ENCODE data around the gene PBX3.
A peak's percentile ranks its signal among the peaks of the same experiment; 100 is the strongest.
"Not testable (repeated sequence)": the region's sequence is repeated elsewhere in the genome, so short reads cannot be mapped to it uniquely, and the experiment has no call there.

Gene PBX3

DNA sequence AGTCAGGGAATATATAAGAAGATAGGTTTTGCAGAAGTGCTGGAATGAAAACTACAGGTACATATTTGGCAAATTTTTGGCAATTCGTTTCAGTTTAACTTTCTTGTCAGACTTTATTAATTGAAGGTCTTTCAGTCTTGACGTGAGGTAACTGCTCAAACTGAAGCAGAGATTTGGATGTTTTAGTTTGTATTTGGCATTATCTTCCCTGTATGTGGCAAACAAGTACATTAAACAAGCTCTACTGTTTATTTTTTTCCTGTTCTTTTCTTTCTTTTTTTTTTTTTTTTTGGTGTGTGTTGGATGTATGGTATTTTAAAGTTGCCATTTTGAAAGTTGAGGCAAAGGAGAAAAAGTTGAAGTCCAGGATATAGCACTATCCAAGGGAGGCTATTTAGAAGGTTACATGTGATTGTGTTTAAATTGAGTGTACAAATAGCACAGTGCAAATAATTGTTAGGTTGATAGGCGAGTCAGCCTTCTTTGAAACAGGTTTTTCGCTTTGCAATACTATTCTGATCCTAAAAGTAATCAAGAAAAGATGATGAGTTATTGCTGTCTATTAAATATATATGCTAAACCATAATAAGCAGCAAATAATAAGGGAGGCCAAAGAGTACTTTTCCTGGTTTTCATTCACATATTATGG is 2.2 kb downstream of the PBX3 start:
- no peak for DNase-seq (ENCODE audit: low spot score)

DNA sequence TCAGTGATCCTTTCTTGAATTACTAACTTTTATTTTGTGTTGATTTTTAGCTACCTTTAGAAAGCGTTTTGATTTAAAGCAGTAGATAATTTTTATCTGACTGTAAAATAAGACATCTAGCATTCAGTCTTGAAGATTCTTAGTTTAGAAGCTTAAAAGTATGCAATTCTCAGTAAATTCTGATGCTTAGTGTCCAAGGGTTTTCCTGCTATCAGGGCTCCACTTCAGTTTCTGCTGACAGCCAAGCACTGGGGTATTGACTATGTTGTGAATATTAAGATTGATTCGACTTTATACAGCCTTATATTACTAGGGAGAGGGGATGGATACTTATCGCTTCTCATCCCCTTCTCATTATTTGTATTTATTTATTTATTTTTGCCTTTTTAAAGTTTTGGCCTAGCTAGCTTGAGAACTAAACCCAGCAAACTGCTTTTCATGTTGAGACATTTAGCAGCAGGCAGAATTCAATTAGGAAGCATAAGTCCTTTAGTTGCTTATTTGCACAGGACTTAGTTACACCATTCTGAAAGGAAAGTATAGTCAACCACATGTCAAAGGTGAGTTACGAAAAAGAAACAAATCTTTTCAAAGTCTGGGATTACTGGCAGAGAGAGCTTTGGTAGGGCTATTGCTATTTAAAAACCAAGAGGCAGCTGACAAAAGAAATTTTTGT is 2.9 kb downstream of the PBX3 start:
- DNase-seq (ENCODE audit: low spot score): peak; percentile 21

DNA sequence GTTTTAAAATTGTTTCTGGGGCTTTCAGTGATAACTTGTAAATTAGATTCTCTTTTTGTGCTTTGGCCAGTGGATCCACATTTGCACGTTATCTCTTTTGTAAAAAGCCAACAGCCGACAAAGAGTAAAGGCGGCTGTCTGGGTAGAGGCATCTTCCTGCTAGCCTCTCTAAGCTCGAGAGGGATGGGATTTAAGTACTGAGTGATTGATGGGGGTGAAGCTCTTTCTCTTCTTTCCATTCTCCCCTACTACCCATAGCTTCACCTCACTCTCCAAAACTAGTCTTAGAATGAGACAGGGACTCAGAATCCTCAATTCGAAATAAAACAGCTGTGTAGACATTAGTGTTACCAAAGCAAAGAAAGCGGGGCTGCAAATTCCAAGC is 3.4 kb downstream of the PBX3 start:
- no peak for DNase-seq (ENCODE audit: low spot score)

DNA sequence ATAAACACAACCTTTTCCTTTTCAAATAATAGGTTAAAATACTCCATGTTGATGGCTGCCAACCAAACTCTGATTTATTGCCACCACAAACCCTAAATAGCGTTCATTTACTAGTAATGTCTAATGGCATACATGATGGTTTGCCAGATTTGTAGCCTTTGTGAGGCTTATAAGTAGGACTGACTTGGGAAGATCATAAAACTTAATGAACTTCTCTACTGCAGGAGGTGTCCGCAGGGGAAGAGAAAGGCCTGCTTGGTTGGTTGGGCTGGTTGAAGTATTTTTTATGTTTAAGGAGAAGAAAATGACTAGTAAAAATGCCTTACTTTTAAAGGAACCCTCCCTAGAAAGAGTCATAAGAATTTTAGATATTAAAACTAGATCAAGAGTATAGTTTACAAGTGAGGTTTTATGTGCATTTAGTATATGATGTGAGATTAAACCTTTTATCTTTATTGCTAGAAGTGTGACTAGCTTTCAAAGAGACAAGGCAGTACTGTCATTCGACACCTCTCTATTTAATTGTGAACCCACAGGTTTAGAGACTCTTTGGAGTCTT is 5.0 kb downstream of the PBX3 start:
- DNase-seq (ENCODE audit: low spot score): peak; percentile 14

DNA sequence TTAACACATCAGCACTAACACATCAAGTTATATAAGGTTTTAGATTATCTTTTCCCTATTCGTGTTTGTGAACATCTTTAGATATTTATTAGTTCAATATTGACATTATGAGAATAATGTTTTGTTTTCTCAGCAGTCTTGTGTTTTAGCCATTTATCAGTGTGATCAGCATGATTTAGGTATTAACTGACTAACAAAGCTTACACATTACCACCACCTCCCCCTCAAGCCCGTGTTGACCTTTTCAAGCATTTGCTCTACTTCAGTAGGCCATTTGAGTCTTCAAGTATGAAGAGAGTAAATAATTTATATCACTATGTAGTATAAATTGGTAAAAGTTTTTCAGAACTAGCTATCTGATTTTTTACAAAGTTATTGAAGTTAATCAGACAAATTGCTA is 6.9 kb downstream of the PBX3 start:
- no peak for DNase-seq (ENCODE audit: low spot score)

DNA sequence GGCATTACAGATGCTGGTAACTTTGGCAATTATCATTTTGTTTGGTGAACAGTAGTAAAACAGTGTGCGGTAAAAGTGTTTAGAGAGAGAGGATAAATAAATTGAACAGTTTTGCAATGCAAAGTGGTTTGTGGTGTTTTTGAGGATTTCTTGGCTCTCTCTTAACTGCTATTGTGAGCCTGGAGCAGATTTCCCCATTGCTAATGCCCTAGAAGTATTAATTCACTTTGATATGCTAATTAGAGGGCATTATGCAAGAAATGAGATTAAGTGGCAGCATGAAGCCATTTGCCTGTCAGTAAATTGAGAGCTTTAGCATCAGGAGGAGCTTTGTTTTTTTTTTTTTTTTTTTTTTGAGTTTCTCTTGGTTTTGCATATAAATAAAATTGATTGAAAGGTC is 8.2 kb downstream of the PBX3 start:
- no peak for DNase-seq (ENCODE audit: low spot score)

DNA sequence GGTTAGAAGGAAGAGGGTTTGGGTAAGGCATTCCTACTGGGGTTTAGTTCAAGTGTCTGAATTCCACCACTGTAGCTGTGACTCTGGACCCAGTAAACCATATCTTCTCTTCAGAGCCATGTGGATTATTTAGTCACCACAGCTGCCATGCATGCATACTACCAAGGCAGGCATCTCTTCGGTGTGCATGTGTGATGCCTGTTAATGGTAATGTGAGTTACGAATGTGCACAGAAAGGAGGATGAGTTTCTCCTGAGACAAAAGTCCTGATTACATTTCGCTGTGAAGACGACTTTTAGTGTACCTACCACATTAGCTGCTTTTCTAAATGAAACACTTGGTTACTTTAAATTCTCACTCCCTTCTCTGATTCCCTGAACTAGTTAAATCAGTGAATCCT is 9.3 kb downstream of the PBX3 start:
- DNase-seq (ENCODE audit: low spot score): no peak

DNA sequence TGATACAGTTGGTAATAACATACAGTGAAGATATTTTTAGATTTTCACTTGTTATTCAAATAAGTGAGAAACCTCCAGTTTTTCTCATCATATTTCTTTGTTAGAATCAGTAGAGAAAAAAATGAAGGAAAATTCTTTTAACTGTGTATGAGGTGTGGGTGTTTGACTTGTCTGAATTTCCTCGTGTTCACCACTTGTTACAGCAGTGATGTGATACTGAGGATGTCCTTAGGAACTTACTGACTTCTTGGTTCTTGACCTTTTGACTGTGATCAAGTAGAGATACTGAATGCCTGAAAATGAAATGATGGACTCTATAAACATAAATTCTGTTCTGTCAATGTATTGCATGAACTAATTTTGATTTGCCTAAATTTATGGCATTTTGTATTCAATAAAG is 10.7 kb downstream of the PBX3 start:
- no peak for DNase-seq (ENCODE audit: low spot score)

DNA sequence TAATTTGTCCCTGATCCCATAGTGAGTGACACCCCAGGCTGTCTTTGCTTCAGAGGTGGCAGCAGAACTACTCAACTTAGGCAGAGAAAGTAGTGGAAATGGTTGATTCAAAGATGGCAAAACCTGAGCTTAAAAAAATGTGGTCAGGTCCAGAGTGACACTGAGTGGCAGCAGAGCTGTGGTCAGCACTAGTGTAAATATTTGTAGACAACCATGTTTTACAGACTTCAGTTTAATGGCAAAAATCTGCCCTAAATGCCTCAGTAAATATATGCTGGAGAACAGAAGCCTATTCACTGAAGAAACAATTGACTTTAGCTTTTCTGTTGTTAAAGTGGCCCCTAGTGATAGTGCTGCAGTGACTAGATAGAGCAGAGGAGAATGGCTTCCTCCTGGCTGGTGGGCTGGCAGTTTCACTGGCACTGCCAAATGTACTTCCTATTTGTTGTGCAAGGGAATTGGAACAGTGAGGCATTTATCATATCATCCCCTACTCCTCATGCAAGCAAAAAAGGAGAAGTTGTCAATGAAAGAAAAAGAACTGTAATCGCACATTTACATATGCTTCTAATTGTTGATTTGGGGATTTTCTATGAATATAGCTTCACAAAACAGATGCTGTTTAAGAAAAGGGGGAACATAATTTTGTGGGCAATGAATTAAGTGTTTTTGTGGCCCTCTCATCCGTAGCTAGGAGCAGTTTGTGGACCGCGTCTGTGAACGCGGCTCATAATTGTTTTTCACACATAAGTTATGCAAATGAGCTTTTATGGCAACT is 12.0 kb downstream of the PBX3 start:
- peak; percentile 31 for DNase-seq (ENCODE audit: low spot score)

DNA sequence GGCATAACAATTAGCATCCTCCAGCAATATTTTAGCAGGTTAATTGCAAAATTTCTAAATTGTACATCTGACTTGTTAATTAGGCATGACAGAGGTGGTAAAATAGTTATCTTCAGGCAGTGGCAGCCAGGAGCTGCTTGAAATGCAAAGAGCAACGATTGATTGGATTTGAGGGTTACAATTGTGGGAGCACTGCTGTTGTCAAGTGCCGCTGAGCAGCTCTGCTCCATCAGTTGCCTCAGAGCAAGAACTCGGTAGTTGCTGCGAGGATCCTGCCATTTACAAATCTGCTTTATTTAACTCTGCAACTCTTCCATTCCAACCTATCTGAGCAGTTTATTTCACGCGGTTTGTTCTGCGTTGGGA is 12.6 kb downstream of the PBX3 start:
- peak; percentile 47 for DNase-seq (ENCODE audit: low spot score)

DNA sequence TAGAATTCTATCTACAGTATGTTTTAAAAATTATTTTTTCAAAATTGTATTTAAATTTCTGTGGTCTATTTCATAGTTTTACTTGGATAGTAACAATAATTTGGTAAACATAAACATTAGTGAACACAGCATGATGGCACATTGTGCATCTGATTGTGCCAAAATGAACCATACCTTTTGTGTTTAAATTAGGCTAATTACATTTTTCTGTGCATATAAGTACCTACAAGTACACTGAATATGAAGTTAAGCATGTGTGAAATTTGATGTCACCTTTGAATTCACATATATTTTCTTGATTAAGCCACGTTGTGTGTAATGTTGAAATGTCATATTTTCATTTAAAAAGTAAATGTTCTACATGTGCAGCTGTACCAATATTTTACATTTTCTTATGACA is 13.4 kb downstream of the PBX3 start:
- DNase-seq (ENCODE audit: low spot score): no peak

DNA sequence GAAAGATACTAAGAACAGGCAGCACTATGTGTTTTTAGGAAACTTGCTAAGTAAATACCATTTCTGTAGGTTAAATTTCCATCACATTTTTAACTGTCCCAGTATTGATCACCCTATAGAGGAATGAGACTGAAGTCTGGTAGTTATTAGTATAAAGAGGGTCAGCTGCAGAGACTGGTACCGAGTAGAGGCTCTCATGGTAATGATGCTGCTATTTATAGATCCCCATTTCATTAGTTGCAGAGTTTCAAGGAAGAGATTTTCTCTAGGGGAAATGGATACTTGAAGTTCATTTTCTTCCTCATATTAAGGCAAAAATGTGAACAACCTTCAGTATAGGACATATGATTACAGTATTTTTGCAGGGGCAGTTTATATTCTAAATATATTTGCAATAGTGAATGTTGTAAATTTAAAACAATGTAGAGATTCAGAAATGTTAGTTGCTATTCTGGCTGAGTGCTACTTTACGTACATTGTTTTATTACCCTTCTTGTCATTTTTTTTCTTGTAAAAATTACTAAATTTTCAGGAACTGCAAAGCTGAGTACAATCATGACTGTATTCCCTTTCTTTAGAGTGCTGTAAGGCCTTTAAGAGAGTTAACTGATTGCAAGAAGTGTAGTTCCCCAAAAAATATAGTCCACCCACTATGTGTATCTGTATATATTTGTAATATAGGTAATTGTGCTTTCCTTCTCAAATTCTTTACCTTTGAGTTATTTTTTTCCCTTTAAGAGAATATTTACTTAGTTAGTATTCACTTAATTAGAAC is 14.7 kb downstream of the PBX3 start:
- DNase-seq (ENCODE audit: low spot score): no peak

DNA sequence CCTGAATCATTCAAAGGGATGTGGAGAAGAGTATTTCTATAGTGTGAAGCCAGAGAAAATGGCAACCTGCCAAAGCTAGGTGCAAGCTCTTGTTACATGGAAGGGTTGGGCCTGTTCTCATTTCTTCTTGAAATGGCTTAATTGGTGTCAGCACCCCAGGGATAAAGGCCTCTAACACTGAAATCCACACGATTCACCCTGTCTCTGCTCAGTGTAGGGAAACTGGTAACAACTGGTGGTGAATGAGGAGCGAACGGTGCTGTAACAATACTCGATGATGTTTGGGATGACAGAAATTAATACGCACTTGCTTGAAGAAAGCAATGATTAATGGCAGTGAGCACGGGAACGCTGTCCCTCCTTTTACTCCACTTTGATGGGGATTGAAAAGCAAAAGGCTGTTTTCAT is 16.2 kb downstream of the PBX3 start:
- peak; percentile 31 for DNase-seq (ENCODE audit: low spot score)

DNA sequence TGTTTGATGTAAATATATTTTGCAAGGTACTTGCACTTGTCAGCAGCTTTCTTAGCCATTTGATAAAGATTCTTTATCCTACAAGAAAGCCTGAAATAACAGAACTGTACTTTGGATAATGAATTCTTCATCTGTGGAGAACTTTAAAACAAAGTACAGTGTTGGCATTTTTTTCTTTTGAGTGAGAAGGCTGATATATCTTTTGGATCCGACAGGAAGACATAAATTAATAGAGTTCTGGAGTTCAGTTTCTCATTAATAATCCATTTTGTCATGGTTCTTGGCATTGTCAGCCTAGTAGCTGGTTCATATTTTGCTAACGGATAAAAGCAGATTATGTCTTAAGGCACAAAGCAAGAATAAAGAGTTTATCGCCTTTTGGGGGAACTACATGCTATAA is 17.0 kb downstream of the PBX3 start:
- no peak for DNase-seq (ENCODE audit: low spot score)

DNA sequence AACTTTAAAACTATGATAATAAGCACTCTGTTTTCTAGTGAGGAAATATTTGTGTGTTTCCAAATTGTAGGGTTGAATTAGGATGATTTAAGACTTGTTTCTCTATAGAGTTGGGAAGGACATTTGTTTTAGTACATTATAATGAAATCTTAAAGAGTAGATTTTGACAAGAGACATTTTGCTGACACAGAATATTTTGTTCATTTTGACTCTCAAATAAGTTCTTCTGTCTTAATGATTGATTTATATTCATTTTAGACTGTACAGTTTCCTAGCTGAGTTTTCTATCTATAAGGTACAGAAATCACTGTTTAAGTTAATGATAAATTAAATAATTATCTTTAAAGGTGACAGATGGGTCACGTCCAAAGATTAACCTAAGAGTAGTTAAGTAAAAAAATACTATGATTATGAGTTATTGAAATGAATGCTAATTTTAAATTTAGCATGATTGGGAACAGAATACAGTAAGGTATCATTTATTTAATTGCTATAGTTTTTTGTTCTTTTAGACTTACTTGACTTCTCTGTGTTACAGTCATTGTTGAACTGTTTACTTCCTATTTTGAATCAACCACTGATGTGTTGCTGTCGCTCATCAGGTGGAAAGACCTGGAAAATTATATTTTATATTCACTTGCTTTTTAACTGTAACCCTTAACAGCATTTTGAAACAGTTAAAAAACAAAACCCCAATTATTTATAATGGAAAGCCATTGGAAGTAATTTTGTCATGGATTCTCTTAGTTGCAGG is 19.5 kb downstream of the PBX3 start:
- DNase-seq (ENCODE audit: low spot score): no peak

DNA sequence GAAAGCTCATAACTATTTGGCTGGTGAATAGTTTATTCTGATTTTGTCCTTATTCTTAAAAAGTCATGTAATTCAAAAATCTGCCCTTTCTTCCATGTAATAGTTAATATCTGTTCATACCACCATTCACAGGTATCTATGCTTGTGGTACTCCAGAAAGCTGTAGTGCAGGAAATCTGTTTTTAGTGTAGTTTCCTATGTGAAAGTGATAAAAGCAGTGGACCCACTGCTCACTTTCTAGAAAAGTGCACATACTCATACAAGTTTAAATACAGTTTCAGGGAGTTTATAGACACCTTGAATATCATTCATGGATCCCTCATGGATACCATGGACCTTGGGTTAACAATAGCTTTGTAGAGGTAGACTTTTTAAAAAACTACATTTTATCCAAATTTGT is 20.2 kb downstream of the PBX3 start:
- DNase-seq (ENCODE audit: low spot score): no peak

DNA sequence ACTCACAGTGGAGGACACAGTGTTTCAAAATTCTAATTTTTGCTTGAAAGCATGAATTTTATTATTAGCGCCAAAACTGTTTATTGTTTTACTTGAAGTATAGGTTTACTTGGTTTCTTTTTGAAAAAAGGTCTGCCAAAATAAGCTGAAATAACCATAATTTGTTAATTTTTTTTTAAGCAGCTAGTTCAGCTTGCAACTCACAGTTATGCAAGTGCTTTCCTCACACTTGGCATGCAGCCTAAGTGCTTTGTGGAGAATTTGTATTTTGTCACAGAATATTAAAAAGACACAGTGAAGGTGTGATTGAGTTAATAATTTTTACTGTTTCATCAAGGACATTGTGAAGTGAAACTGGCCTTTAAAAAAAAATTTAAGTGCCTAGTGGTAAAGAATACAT is 21.6 kb downstream of the PBX3 start:
- DNase-seq (ENCODE audit: low spot score): no peak

DNA sequence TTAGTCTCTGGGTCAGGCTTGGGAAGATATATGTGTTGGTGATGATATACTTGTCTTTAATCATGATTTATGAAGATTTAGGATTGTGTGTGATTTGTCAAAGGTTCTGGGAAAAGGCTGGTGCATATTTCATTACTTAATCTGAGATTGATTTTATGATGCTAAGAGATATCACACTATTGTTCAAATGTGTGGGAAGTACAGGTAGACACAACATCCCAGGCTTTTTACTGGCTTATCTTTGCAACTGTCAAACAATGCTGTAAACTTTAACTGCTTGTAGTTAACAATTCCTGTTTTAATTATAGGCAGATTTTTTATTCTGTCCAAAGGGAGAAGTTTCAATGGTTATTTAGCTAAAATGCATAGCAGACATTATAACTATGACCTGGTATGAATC is 23.9 kb downstream of the PBX3 start:
- DNase-seq (ENCODE audit: low spot score): no peak

DNA sequence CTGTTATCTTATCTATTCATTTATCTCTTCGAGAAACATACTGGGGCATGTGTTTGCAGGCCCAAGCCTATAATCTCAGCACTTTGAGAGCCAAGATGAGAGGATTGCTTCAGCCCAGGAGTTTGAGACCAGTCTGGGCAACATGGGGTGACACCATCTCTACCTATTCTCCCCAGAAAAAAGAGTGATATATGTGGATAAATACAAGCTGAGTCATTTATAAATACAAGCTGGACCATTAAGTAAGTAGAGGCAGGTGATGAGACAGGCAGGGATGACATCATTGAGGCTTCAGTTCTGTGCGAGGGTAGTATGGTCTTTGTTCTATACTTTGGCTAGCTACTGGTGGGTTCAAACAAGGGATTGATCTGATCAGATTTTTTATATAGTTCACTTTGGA is 25.6 kb downstream of the PBX3 start:
- DNase-seq (ENCODE audit: low spot score): no peak

DNA sequence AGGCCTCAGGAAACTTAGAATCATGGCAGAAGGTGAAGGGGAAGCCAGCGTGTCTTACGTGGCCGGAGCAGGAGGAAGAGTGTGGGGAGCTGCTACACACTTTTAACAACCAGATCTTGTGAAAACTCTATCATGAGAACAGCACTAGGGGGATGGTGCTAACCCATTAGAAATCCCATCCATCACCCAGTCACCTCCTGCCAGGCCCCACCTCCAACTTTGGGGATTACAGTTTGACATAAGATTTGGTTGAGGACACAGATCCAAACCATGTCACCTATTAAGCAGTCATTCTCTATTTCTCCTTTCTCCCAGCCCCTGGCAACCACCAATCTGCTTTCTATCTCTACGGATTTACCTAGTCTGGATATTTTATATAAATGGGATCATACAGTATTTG is 26.9 kb downstream of the PBX3 start:
- no peak for DNase-seq (ENCODE audit: low spot score)

DNA sequence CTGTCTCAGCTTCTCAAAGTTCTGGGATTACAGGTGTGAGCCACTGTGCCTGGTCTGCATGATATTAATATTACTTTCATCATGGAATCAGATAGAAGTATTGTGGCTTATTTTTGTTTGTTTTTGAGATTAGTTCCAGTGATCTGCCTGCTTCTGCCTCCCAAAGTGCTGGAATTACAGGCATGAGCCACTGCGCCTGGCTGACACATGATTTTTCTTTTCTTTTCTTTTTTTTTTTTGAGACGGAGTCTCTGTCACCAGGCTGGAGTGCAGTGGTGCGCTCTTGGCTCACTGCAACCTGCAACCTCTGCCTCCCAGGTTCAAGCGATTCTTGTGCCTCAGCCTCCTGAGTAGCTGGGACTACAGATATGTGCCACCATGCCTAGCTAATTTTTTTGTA is 29.6 kb downstream of the PBX3 start:
- not testable (repeated sequence) for DNase-seq (ENCODE audit: low spot score)
